Measurements from ENCODE around the gene NUPR1. TPM values are rescaled to one million over a fixed set of nuclear protein-coding genes. Genes with fewer than 3 reads are reported as not detected.

Gene NUPR1
- total and polyA plus RNA-seq, 2 of the 13 experiments (the other 11 are each of a cell fraction or from before 2014, with no cell fraction given) = 18.0 to 25.6 TPM

- TF ChIP-seq ATF5 (CRISPR knock-in tag; IDR thresholded peaks at IDR 0.05; ENCODE audit: low read depth) (no peak), ELF1 (CRISPR knock-in tag; IDR thresholded peaks at IDR 0.05) (no peak), NFIB (CRISPR knock-in tag; IDR thresholded peaks at IDR 0.05; ENCODE audit: borderline replicate concordance) (no peak), PAWR (CRISPR knock-in tag; IDR thresholded peaks at IDR 0.05; ENCODE audit: borderline replicate concordance) (no peak), ZNF121 (CRISPR knock-in tag; IDR thresholded peaks at IDR 0.05) (no peak), TGIF2 (CRISPR knock-in tag; IDR thresholded peaks at IDR 0.05) (no peak), BHLHE40 (IDR thresholded peaks at IDR 0.05; ENCODE audit: low read length) (0 out of 2 replicates have a peak, but pooled peaks have one; percentile 16), DNMT3B (CRISPR knock-in tag; conservative IDR thresholded peaks at IDR 0.05) (no peak), SKIL (CRISPR knock-in tag; IDR thresholded peaks at IDR 0.05; ENCODE audit: borderline replicate concordance) (no peak), ZNF275 (CRISPR knock-in tag; IDR thresholded peaks at IDR 0.05; ENCODE audit: borderline replicate concordance) (no peak), FOXA3 (CRISPR knock-in tag; IDR thresholded peaks at IDR 0.05) (0 out of 2 replicates have a peak, but pooled peaks have one; percentile 11), ZNF343 (CRISPR knock-in tag; IDR thresholded peaks at IDR 0.05) (no peak), ZNF687 (CRISPR knock-in tag; IDR thresholded peaks at IDR 0.05) (no peak)
These were observed 42.0 kb upstream of the NUPR1 start (continued) for GRCh38 chr16:28580726-28581315.
